ENCODE measurements around the gene ERC2. TPM values are rescaled to one million over a fixed set of nuclear protein-coding genes. Genes with fewer than 3 reads are reported as not detected.

ERC2 gene
- polyA plus RNA-seq, 2 of the 4 experiments (the other 2 are of a cell fraction): 0.16 TPM; not detected in 1

DNA sequence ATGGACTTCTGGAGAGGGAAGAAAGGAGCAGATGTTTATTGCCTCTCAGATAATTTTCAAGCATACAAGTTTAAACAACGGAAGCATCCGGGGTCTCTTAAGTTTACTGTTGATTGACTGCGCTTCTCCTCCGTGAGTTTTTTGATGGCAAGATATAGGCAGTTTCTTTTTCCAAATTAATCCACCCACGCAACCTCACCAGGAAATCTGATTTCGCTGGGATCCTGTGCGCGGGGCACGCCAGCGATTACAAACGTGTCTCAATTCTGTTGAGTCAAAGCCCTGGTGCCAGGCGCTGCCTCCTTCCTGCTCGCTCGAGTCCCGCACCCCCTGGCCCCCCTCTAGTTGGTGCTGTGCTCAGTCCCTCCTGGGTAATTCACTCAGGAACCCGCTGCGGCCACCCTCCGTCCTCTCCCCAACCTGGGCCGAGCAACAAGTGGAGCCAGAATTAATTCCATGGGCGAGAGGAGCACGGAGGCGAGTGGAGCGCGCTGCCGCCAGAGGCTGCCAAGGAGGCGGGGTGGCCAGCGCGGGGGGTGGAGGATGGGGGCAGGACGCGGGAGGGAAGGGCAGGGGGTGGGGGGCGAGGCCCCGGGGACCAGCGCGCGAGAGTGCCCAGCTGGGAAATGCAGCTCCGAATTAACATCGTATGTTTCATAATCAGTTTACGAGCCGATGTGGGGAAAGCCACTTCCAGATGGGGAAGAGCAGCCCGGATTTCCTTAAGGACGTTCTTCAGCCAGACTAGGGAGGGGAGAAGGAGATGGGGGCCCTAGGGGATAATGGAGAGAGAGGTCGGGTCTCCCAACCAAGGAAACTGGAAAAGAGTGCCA lies 987.1 kb downstream of the ERC2 start:
- H3K9me3 ChIP-seq: no peaks in the 10 kb centered on the region
- 0 out of 6 replicates have a peak overlapping the region, but pooled peaks of 1 of the 2 experiments have one; percentile 18 for H3K27ac ChIP-seq
- DNase-seq (ENCODE audit: low read depth in 1 of 2, low spot score in 1 of 2): no peak
- no peaks in the 10 kb centered on the region for H3K4me1 ChIP-seq
- POLR2A ChIA-PET: no interaction called here
- H3K4me3 ChIP-seq: peak overlapping the region; percentile 26; the same call in 2 of the 3 replicates
- ATAC-seq: no peak
- peak overlapping the region; percentile 52 for H3K4me2 ChIP-seq
- CTCF ChIA-PET: no interaction called here
- no peak for FAIRE-seq
- 21% methylated on average over 17 of the region's 42 CpGs for WGBS (ENCODE audit: missing lambda C conversion rate)
- TF ChIP-seq, protein P1, sequence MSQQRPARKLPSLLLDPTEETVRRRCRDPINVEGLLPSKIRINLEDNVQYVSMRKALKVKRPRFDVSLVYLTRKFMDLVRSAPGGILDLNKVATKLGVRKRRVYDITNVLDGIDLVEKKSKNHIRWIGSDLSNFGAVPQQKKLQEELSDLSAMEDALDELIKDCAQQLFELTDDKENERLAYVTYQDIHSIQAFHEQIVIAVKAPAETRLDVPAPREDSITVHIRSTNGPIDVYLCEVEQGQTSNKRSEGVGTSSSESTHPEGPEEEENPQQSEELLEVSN (IDR thresholded peaks at IDR 0.05; ENCODE audit: borderline replicate concordance, low read depth): no peak
- TF ChIP-seq RAD21 (conservative IDR thresholded peaks at IDR 0.05 in 1 of 2, IDR thresholded peaks at IDR 0.05 in 1 of 2) (no peak), TFCP2L1 (CRISPR knock-in tag; IDR thresholded peaks at IDR 0.05) (no peak), MAZ (IDR thresholded peaks at IDR 0.05; ENCODE audit: borderline replicate concordance, low read depth, low read length) (no peak), FOSL2 (IDR thresholded peaks at IDR 0.05) (no peak), FOSL2 (CRISPR knock-in tag; IDR thresholded peaks at IDR 0.05) (no peak), EP300 (IDR thresholded peaks at IDR 0.05) (no peak), ZSCAN20 (CRISPR knock-in tag; IDR thresholded peaks at IDR 0.05) (no peak), NPAS2 (CRISPR knock-in tag; IDR thresholded peaks at IDR 0.05; ENCODE audit: borderline replicate concordance) (no peak), JUNB (IDR thresholded peaks at IDR 0.05) (no peak), HOXA7 (CRISPR knock-in tag; IDR thresholded peaks at IDR 0.05) (no peak)
- TF ChIP-seq, protein P2, sequence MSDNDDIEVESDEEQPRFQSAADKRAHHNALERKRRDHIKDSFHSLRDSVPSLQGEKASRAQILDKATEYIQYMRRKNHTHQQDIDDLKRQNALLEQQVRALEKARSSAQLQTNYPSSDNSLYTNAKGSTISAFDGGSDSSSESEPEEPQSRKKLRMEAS (IDR thresholded peaks at IDR 0.05): no peak
- TF ChIP-seq, protein P3, sequence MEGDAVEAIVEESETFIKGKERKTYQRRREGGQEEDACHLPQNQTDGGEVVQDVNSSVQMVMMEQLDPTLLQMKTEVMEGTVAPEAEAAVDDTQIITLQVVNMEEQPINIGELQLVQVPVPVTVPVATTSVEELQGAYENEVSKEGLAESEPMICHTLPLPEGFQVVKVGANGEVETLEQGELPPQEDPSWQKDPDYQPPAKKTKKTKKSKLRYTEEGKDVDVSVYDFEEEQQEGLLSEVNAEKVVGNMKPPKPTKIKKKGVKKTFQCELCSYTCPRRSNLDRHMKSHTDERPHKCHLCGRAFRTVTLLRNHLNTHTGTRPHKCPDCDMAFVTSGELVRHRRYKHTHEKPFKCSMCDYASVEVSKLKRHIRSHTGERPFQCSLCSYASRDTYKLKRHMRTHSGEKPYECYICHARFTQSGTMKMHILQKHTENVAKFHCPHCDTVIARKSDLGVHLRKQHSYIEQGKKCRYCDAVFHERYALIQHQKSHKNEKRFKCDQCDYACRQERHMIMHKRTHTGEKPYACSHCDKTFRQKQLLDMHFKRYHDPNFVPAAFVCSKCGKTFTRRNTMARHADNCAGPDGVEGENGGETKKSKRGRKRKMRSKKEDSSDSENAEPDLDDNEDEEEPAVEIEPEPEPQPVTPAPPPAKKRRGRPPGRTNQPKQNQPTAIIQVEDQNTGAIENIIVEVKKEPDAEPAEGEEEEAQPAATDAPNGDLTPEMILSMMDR (IDR thresholded peaks at IDR 0.05): no peak
- TF ChIP-seq, protein P4, sequence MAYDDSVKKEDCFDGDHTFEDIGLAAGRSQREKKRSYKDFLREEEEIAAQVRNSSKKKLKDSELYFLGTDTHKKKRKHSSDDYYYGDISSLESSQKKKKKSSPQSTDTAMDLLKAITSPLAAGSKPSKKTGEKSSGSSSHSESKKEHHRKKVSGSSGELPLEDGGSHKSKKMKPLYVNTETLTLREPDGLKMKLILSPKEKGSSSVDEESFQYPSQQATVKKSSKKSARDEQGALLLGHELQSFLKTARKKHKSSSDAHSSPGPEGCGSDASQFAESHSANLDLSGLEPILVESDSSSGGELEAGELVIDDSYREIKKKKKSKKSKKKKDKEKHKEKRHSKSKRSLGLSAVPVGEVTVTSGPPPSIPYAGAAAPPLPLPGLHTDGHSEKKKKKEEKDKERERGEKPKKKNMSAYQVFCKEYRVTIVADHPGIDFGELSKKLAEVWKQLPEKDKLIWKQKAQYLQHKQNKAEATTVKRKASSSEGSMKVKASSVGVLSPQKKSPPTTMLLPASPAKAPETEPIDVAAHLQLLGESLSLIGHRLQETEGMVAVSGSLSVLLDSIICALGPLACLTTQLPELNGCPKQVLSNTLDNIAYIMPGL (CRISPR knock-in tag; IDR thresholded peaks at IDR 0.05; ENCODE audit: borderline replicate concordance): no peak
- TF ChIP-seq, protein P5, sequence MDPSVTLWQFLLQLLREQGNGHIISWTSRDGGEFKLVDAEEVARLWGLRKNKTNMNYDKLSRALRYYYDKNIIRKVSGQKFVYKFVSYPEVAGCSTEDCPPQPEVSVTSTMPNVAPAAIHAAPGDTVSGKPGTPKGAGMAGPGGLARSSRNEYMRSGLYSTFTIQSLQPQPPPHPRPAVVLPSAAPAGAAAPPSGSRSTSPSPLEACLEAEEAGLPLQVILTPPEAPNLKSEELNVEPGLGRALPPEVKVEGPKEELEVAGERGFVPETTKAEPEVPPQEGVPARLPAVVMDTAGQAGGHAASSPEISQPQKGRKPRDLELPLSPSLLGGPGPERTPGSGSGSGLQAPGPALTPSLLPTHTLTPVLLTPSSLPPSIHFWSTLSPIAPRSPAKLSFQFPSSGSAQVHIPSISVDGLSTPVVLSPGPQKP (IDR thresholded peaks at IDR 0.05; ENCODE audit: low read depth, low read length): no peak

DNA sequence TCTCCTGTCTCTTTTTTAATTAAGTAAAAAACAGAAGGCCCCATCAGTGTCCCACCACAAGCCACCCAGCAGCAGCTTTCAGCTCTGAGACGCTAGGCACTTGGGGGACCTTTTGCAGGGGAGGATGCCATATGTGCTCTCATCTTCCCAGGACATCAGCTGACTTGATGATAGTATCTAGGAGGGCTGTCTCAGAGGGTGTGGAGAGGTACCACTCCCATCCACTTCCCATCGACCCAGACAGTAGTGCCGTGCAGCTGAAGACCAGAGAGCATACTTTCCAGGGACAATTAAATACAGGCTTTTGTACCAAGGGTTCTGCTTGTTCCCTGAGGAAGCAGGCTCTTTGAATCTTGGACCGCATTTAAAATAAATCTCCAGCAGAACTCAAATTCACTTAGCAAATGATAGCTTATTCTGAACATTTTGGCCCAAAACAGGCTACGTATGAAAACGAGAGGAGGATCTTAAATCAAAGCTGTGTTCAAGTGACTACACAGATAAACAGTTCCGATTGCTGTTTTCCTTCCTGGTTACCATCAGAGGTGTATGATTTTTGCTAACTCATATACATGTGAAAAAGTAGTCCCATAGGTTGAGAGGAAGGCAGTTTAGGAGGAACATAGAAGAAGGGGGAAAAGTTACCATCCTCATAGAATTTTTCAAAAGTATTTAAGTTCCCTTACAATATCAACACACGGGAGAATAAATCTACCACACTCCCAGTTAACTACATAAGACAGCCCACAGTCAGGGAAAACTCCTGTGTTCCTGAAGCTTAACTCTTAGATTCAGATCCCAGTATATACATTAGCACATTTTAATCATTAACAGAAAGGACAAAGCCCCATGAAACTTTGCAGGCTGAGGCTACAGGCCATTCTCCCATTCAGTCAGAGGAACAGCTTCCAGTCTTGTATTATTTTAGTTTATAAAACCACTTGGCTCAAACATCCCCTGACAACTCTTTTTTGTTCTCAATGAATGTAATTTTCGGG lies 990.7 kb downstream of the ERC2 start:
- Histone ChIP-seq H3K4me1 (no peaks in the 10 kb centered on the region), H3K4me2 (no peak overlapping the region), H3K4me3 (no peak overlapping the region), H3K9me3 (no peaks in the 10 kb centered on the region), H3K27ac (no peak overlapping the region)
- whole genome bisulfite sequencing (ENCODE audit: missing lambda C conversion rate): 44% methylated on average over 9 of the region's 9 CpGs
- CTCF ChIA-PET: interaction anchor here (1.8 kb wide), 1 partner anchor 9 kb away, joined by 5 read pairs; no protein-coding TSS in a partner anchor
- POLR2A ChIA-PET: no interaction called here
- no peak for DNase-seq (ENCODE audit: low read depth in 1 of 2, low spot score in 1 of 2)
- no peak for FAIRE-seq
- no peak for ATAC-seq
- TF ChIP-seq MAZ (IDR thresholded peaks at IDR 0.05; ENCODE audit: borderline replicate concordance, low read depth, low read length): no peak
- TF ChIP-seq SMC3 (IDR thresholded peaks at IDR 0.05): no peak
- TF ChIP-seq ESRRA (IDR thresholded peaks at IDR 0.05; ENCODE audit: borderline replicate concordance, low read length): no peak
- TF ChIP-seq KDM5A (IDR thresholded peaks at IDR 0.05): no peak
- TF ChIP-seq CHD2 (IDR thresholded peaks at IDR 0.05; ENCODE audit: low read length, partially characterized antibody): no peak
- no peak for TF ChIP-seq RNF2 (IDR thresholded peaks at IDR 0.05; ENCODE audit: borderline replicate concordance, low read depth)
- no peak for TF ChIP-seq GATA3 (IDR thresholded peaks at IDR 0.05; ENCODE audit: borderline replicate concordance)
- no peak for TF ChIP-seq POLR2A (IDR thresholded peaks at IDR 0.05; ENCODE audit: low read length)
- no peak for TF ChIP-seq RARB (CRISPR knock-in tag; IDR thresholded peaks at IDR 0.05)
- no peak for TF ChIP-seq SREBF2 (IDR thresholded peaks at IDR 0.05)
- TF ChIP-seq, protein P6, sequence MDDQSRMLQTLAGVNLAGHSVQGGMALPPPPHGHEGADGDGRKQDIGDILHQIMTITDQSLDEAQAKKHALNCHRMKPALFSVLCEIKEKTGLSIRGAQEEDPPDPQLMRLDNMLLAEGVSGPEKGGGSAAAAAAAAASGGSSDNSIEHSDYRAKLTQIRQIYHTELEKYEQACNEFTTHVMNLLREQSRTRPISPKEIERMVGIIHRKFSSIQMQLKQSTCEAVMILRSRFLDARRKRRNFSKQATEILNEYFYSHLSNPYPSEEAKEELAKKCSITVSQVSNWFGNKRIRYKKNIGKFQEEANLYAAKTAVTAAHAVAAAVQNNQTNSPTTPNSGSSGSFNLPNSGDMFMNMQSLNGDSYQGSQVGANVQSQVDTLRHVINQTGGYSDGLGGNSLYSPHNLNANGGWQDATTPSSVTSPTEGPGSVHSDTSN (IDR thresholded peaks at IDR 0.05): no peak
- TF ChIP-seq ZSCAN20 (CRISPR knock-in tag; IDR thresholded peaks at IDR 0.05): no peak
- no peak for TF ChIP-seq HDAC2 (IDR thresholded peaks at IDR 0.05)
- TF ChIP-seq, protein P7, sequence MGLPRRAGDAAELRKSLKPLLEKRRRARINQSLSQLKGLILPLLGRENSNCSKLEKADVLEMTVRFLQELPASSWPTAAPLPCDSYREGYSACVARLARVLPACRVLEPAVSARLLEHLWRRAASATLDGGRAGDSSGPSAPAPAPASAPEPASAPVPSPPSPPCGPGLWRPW (IDR thresholded peaks at IDR 0.05): no peak
- no peak for TF ChIP-seq NFE2L2 (conservative IDR thresholded peaks at IDR 0.05; ENCODE audit: low read length)
